Endometrium (tissue), 2 donors: ENCODE data around the gene CTTNBP2NL.
"Not testable (repeated sequence)": the region's sequence is repeated elsewhere in the genome, so short reads cannot be mapped to it uniquely, and the experiment has no call there.

Experiments used
- FAIRE-seq: peaks from 2 replicates; lab custom pipeline; 2012; peaks lifted over from hg19 to GRCh38; lab: Jason Lieb, UNC
- donor health status: control.
- donor health status: control.

CTTNBP2NL gene

DNA sequence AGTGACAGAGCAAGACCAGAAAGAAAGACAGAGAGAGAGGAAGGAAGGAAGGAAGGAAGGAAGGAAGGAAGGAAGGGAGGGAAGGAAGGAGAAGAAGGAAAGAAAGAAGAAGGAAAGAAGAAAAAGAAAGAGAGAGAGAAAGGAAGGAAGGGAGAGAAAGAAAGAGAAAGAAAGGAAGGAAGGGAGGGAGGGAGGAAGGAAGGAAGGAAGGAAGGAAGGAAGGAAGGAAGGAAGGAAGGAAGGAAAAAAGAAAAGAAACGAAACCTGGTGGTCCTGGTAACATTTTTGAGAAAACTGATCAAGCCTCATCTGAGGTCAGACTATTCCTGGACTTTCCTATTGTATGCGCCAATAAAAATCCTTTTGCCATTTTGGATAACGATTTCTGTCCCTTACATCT lies 8.2 kb upstream of the CTTNBP2NL start:
- FAIRE-seq, result no peak

DNA sequence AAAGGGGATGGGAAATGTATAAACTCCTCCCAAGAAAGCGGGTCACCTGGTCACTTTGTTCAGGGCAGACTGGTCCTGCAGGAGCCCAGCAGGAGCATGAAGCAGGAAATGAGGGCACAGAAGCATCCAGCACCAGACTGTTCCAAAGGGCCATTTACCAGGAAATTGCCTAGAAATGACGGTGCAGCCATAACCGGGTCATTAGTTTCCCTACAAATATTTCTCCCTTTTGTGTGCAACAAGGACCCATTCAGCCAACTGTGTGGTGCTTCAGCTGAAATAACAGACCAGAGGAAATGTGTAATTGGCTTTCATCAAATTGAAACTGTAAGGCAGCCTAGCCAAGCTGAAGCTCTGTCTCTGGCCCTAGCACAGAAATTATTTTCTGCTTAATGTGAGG lies 7.6 kb upstream of the CTTNBP2NL start:
- no peak for FAIRE-seq

DNA sequence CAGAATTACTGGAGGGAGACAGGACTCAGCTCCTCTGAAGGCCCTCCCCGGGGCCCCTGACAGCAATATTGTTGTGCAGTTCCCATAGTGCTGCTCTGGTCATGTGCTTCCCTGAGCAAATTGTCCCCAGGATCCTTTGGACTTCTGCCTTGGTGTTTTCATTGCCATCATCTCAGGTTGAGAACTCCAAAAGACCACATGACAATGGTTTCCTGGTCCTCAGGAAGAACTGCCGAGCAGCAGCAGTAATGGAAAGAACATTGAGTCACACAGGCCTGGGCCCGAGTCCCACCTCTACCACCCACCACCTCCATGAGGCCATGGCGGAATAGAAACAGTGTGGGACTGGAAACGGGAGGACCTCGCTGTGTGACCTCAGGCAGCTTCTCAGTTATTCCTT lies 6.3 kb upstream of the CTTNBP2NL start:
- FAIRE-seq, result no peak

GRCh38 chr1:112390335-112390734 lies 5.7 kb upstream of the CTTNBP2NL start:
- not testable (repeated sequence) for FAIRE-seq

DNA sequence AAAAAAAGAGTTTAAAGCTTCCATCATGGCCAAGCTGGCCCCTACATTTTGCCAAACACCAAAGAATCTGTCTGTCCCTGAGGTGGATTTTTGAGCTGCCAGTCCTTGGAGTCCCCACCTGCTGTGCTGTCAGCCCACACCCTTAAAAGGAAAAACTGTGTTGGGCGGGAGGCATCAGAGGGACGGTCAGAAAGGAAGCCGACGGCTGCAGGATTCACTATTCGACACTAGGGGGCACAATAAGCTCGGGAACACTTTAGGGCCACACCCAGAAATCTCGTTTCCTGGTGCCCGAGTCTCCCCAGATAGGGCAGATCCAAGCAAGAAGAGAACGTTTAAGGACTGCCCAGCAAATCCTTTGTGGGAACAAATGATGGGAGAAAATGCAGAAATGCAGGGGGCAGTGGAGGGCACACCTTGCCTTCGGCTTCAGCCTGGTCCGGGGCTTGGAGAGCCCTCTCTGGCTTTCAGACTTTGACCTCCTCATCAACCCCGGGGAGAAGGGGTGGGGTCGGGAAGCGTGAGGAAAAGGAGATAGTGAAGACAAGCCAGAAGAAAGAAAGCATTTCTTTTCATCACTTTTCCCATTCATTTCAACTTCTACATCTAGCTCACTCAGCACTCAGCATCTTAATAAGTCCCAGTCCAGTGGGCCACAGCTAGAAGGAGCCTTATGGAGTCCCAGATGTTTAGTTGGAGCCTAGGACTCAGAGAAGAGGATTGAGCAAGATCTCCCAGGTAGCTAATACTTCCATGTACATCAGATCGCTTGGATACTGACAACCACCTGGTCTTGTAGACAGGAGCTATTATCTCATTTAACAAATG lies 5.0 kb upstream of the CTTNBP2NL start:
- FAIRE-seq, result peak; percentile 82

DNA sequence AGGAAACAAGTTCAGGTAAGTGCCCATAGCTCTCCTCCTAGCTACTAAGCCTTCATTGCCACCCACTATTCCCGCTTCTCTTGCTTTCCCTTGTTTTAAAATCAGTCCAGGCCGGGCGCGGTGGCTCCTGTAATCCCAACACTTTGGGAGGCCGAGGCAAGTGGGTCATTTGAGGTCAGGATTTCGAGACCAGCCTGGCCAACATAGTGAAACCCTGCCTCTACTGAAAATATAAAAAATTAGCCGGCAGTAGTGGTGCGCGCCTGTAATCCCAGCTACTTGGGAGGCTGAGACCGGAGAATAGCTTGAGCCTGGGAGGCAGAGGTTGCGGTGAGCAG lies 4.4 kb upstream of the CTTNBP2NL start:
- no peak for FAIRE-seq

DNA sequence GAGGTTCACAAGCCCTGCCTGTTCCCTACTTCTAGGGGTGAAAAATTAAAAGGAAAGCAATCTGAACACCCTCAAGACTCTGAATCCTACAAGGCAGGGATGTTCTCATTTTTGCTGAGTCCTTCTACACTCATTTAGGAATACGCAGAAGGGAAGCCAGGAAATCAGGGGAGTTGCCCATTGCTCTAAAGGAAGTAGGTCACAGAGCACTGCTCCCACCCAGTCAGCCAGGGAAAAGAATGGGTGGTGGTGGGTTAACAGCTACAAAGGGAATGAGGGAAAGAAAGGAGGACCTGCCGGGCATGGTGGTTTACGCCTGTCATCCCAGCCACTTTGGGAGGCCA lies 2.4 kb upstream of the CTTNBP2NL start:
- FAIRE-seq, result no peak

DNA sequence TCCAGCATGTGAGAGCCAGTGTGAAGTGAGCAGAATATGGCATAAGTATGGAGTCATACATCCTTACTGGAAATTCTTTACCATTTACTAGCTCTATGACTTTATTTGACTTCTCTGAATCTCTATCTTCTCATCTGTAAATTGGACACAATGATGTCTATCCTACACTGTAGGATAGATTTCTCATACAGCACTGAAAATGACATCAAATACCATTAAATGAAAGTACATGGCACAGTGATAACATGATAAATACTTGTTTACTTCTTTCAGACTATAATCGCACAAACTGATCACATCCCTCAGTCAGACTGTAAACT lies 1.3 kb upstream of the CTTNBP2NL start:
- no peak for FAIRE-seq

DNA sequence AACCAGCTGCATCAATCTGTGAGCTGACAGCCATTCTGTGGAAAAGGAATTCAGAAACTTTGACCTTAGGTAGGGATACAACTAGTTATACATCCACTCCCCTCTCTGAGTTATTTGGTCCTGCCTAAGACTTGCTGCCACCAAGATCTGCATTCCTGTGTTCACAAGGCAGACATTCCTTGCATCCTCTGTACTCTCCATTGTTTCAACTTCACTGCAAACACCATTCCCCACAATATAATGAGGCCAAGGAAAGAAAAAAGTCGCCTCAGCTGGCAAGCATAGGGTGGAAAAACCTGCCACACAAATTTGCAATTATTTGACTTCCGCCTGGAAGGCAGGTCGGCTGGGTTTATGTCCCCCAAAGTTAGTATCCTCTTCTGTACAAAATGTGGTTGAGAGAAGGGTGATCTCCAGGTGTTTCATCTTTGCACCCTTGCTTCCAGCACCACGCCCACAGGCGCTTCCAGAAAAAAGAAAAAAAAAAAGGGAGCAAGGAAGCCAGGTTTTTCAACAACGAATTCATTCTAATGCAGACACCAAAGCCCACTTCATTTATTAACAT lies 676 bp upstream of the CTTNBP2NL start:
- FAIRE-seq, result no peak

GRCh38 chr1:112396653-112397471 lies 848 bp downstream of the CTTNBP2NL start:
- FAIRE-seq, result no peak

- FAIRE-seq, result no peak
Measured at GRCh38 chr1:112397841-112398240, 1.8 kb downstream of the CTTNBP2NL start.

DNA sequence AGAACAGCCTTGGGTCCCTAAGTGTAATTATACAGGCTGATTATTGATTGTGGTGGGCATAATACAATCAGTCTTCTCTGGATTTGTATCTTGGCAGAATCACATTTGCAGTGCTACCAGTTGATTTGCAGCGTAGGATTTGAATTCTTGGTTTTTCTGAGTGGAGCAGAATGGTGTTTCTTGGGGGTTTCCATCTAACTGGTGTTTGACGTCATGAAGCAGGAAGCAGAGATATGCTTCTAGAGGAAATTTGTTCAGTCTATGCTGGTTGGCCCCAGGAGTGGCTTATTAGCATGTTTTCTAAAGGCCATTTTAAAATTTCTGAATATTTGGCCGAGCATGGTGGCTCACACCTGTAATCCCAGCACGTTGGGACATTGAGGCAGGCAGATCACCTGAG lies 3.4 kb downstream of the CTTNBP2NL start:
- no peak for FAIRE-seq

GRCh38 chr1:112400706-112401105 lies 4.7 kb downstream of the CTTNBP2NL start:
- FAIRE-seq, result not testable (repeated sequence)

GRCh38 chr1:112402682-112403643 lies 6.9 kb downstream of the CTTNBP2NL start:
- FAIRE-seq, result no peak

- no peak for FAIRE-seq
Measured at GRCh38 chr1:112406771-112407170, 10.8 kb downstream of the CTTNBP2NL start.

GRCh38 chr1:112409414-112409813 lies 13.4 kb downstream of the CTTNBP2NL start:
- no peak for FAIRE-seq

DNA sequence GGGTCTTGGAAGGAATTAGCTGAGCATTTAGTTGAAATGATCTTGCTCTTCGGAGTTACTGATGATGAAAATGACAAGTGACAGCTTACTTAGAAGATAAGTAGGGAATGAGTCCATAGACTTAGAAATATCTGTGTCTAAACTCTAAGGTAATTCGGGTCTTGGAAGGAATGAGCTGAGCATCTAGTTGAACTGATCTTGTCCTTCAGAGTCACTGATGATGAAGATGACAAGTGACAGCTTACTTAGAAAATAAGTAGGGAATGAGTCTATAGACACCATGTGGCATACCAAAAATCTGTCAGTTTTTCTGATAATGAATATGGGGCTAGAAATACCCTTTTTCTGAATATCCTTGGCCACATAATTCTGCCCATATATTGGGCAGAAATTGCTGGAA lies 14.7 kb downstream of the CTTNBP2NL start:
- FAIRE-seq, result no peak

GRCh38 chr1:112417271-112417670 lies 21.3 kb downstream of the CTTNBP2NL start:
- no peak for FAIRE-seq

- no peak for FAIRE-seq
Measured at GRCh38 chr1:112418099-112418892, 22.3 kb downstream of the CTTNBP2NL start.

- no peak for FAIRE-seq
Measured at GRCh38 chr1:112423207-112423606, 27.2 kb downstream of the CTTNBP2NL start.

DNA sequence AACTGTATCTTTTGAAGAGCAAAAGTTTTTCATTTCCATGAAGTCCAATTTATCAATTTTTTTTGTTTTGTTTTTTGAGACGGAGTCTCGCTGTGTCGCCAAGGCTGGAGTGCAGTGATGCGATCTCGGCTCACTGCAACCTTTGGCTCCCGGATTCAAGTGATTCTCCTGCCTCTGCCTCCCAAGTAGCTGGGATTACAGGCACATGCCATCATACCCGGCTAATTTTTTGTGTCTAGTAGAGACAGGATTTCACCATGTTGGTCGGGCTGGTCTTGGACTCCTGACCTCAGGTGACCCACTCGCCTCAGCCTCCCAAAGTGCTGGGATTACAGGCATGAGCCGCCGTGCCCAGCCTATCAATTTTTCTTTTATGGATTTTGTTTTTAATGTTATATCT lies 27.7 kb downstream of the CTTNBP2NL start:
- not testable (repeated sequence) for FAIRE-seq
